ENCODE data around the gene DGKH.

DGKH gene

GRCh38 chr13:42100960-42101359 lies 52.5 kb downstream of the DGKH start:
- TF ChIP-seq CTCF (IDR thresholded peaks at IDR 0.05; ENCODE audit: poor library complexity, severe bottlenecking) = no peak
- no peaks in the 10 kb centered on the region for H3K27me3 ChIP-seq (ENCODE audit: insufficient read depth, poor library complexity, severe bottlenecking)
- no peak overlapping the region for H3K27ac ChIP-seq (ENCODE audit: poor library complexity, severe bottlenecking)
- no peaks in the 10 kb centered on the region for H3K36me3 ChIP-seq (ENCODE audit: low read depth)
- peaks cover 21% of the 10 kb centered on the region for H3K4me1 ChIP-seq (ENCODE audit: insufficient read depth, poor library complexity, severe bottlenecking)
- no peak for DNase-seq (ENCODE audit: low spot score)
- H3K4me3 ChIP-seq (ENCODE audit: severe bottlenecking) = no peak overlapping the region
- no peaks in the 10 kb centered on the region for H3K9me3 ChIP-seq (ENCODE audit: severe bottlenecking)
- no peak for ATAC-seq (ENCODE audit: low read depth)

GRCh38 chr13:42101821-42102585 lies 53.6 kb downstream of the DGKH start:
- Histone ChIP-seq H3K4me1 (ENCODE audit: insufficient read depth, poor library complexity, severe bottlenecking) (peaks cover 29% of the 10 kb centered on the region), H3K36me3 (ENCODE audit: low read depth) (no peaks in the 10 kb centered on the region), H3K27me3 (ENCODE audit: insufficient read depth, poor library complexity, severe bottlenecking) (no peaks in the 10 kb centered on the region), H3K27ac (ENCODE audit: poor library complexity, severe bottlenecking) (peak overlapping the region; percentile 8), H3K4me3 (ENCODE audit: severe bottlenecking) (no peak overlapping the region), H3K9me3 (ENCODE audit: severe bottlenecking) (no peaks in the 10 kb centered on the region)
- ATAC-seq (ENCODE audit: low read depth) (no peak), DNase-seq (ENCODE audit: low spot score) (no peak)
- TF ChIP-seq CTCF (IDR thresholded peaks at IDR 0.05; ENCODE audit: poor library complexity, severe bottlenecking) = no peak

- no peaks in the 10 kb centered on the region for H3K36me3 ChIP-seq (ENCODE audit: low read depth)
These were observed 54.8 kb downstream of the DGKH start for GRCh38 chr13:42102961-42103865.

GRCh38 chr13:42106998-42107397 lies 58.5 kb downstream of the DGKH start:
- peak overlapping the region; percentile 61 for H3K27ac ChIP-seq (ENCODE audit: poor library complexity, severe bottlenecking)
- no peaks in the 10 kb centered on the region for H3K9me3 ChIP-seq (ENCODE audit: severe bottlenecking)
- ATAC-seq (ENCODE audit: low read depth) (no peak), DNase-seq (ENCODE audit: low spot score) (no peak)
- H3K36me3 ChIP-seq (ENCODE audit: low read depth) = no peaks in the 10 kb centered on the region
- H3K27me3 ChIP-seq (ENCODE audit: insufficient read depth, poor library complexity, severe bottlenecking) = no peaks in the 10 kb centered on the region
- peaks cover 33% of the 10 kb centered on the region for H3K4me1 ChIP-seq (ENCODE audit: insufficient read depth, poor library complexity, severe bottlenecking)
- no peak overlapping the region for H3K4me3 ChIP-seq (ENCODE audit: severe bottlenecking)
- TF ChIP-seq CTCF (IDR thresholded peaks at IDR 0.05; ENCODE audit: poor library complexity, severe bottlenecking) = no peak

More at GRCh38 chr13:42102961-42103865, 54.8 kb downstream of the DGKH start:
- DNase-seq (ENCODE audit: low spot score) = no peak
- Histone ChIP-seq H3K9me3 (ENCODE audit: severe bottlenecking) (no peaks in the 10 kb centered on the region), H3K4me1 (ENCODE audit: insufficient read depth, poor library complexity, severe bottlenecking) (peaks cover 31% of the 10 kb centered on the region), H3K27me3 (ENCODE audit: insufficient read depth, poor library complexity, severe bottlenecking) (no peaks in the 10 kb centered on the region), H3K4me3 (ENCODE audit: severe bottlenecking) (no peak overlapping the region), H3K27ac (ENCODE audit: poor library complexity, severe bottlenecking) (peak overlapping the region; percentile 8)
- ATAC-seq (ENCODE audit: low read depth) = peak; percentile 49; the same call in 2 of the 3 replicates
- no peak for TF ChIP-seq CTCF (IDR thresholded peaks at IDR 0.05; ENCODE audit: poor library complexity, severe bottlenecking)

All from RWPE2 (cell line).